ENCODE measurements around the gene TERT.

DNA sequence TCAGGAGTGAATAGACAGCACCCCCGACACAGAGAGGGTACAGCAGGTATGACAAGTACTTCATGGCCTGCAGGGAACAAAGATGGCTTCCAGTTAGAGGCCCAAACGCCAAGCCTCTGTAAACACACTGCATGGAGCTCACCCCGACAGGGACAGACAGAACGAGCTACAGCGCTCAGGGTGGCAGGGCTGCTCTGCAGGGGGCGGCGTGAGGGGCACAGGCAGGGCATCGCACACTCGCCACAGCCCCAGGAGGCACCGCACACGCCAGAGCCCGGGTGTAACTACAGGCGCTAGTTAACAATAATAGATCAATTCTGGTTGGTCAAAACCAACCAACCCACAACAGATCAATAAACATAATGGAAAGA is 28.9 kb upstream of the TERT start:
- TF ChIP-seq EZH2phosphoT487 (IDR thresholded peaks at IDR 0.05; ENCODE audit: borderline replicate concordance) (no peak), CTCF (conservative IDR thresholded peaks at IDR 0.05; ENCODE audit: low read length) (no peak)
